H1 (cell line): ENCODE results near the gene PPP2R2D. TPM values are rescaled to one million over a fixed set of nuclear protein-coding genes. Genes with fewer than 3 reads are reported as not detected.

ENCODE experiments used
- CTCF ChIA-PET: fragments of 300-600 bp; sonication (Branson Sonifier 250); formaldehyde crosslinking; loops from one replicate; lab custom pipeline; 2021; ENCODE audit not compliant: partially characterized antibody; lab: Charles Lee
- POLR2A ChIA-PET: fragments of 300-600 bp; sonication (Branson Sonifier 250); formaldehyde crosslinking; loops from one replicate; lab custom pipeline; 2021; ENCODE audit warnings: inconsistent platforms; ENCODE audit not compliant: partially characterized antibody; lab: Charles Lee
- DNase-seq, 2 experiments: peaks; one replicate each; pipeline versions ENCODE4 v3.0.0 to v3.0.0-alpha.2; 2010 to 2022; ENCODE audit warnings: low spot score in 2 of 2, low read depth in 1 of 2, mixed read lengths in 1 of 2
- FAIRE-seq: peaks from 2 replicates; lab custom pipeline; 2011; peaks lifted over from hg19 to GRCh38; lab: Jason Lieb, UNC
- H2AFZ ChIP-seq: 2 replicates; pipeline ENCODE4 v1.8.1; 2012; ENCODE audit warnings: low read length, inconsistent platforms
- H2AK5ac ChIP-seq: 2 replicates; pipeline ENCODE4 v1.6.1; 2013; ENCODE audit warnings: low read depth, low read length
- H2BK120ac ChIP-seq: replicated peaks from 2 replicates; pipeline ENCODE3; 2013; ENCODE audit warnings: low read depth, low read length, inconsistent platforms
- H2BK12ac ChIP-seq: 2 replicates; pipeline ENCODE4 v1.6.1; 2013; ENCODE audit warnings: low read depth, low read length
- H2BK15ac ChIP-seq: 2 replicates; pipeline ENCODE4 v1.6.1; 2013; ENCODE audit warnings: low read length
- H2BK20ac ChIP-seq: 2 replicates; pipeline ENCODE4 v1.6.1; 2013; ENCODE audit warnings: low read length
- H2BK5ac ChIP-seq: 2 replicates; pipeline ENCODE4 v1.6.1; 2013; ENCODE audit warnings: low read depth, low read length
- H3K14ac ChIP-seq: 2 replicates; pipeline ENCODE4 v1.6.1; 2013; ENCODE audit warnings: inconsistent platforms; ENCODE audit not compliant: insufficient read length
- H3K18ac ChIP-seq: 2 replicates; pipeline ENCODE4 v1.6.1; 2013; ENCODE audit warnings: low read length; ENCODE audit errors: extremely low read depth
- H3K23ac ChIP-seq: 2 replicates; pipeline ENCODE4 v1.6.1; 2013; ENCODE audit warnings: inconsistent platforms; ENCODE audit not compliant: insufficient read length
- H3K23me2 ChIP-seq: 2 replicates; pipeline ENCODE4 v1.6.1; 2013; ENCODE audit warnings: low read depth, low read length
- H3K27ac ChIP-seq: 2 replicates; pipeline ENCODE4 v1.6.1; 2011; ENCODE audit warnings: low read depth, low read length, inconsistent platforms
- H3K27me3 ChIP-seq, 4 experiments: replicated peaks in 1 of 4; 1 replicate in 1 of 4; 2 replicates in 3 of 4; pipeline versions ENCODE4 v1.6.1 to v1.8.1; 2011 to 2013; ENCODE audit warnings: low read length in 3 of 4, mild to moderate bottlenecking in 3 of 4, inconsistent platforms in 2 of 4, mixed read lengths in 2 of 4, moderate library complexity in 1 of 4; ENCODE audit not compliant: control insufficient read depth in 3 of 4, insufficient read depth in 3 of 4; ENCODE audit errors: extremely low read depth in 1 of 4
- H3K36me3 ChIP-seq, 4 experiments: 2 replicates each; pipeline versions ENCODE4 v1.6.1 to v1.8.1; 2011 to 2013; ENCODE audit warnings: mild to moderate bottlenecking in 4 of 4, low read length in 3 of 4, moderate library complexity in 2 of 4, control low read depth in 1 of 4, inconsistent platforms in 1 of 4; ENCODE audit not compliant: insufficient read depth in 4 of 4, control insufficient read depth in 2 of 4
- H3K4ac ChIP-seq: replicated peaks from 2 replicates; pipeline ENCODE3; 2013; ENCODE audit warnings: low read length, low read depth, mixed read lengths, inconsistent platforms; ENCODE audit not compliant: insufficient read length
- H3K4me1 ChIP-seq, 4 experiments: replicated peaks in 1 of 4; 1 replicate in 1 of 4; 2 replicates in 3 of 4; pipeline versions ENCODE4 v1.6.1 to v1.8.1; 2011 to 2013; ENCODE audit warnings: low read length in 3 of 4, inconsistent platforms in 2 of 4, mixed read lengths in 1 of 4; ENCODE audit not compliant: insufficient read depth in 4 of 4, control insufficient read depth in 3 of 4
- H3K4me2 ChIP-seq, 2 experiments: 2 replicates each; pipeline versions ENCODE4 v1.6.1 to v1.8.1; 2011 to 2013; ENCODE audit warnings: low read depth in 2 of 2, low read length in 2 of 2, control low read depth in 1 of 2, inconsistent platforms in 1 of 2, mild to moderate bottlenecking in 1 of 2; ENCODE audit not compliant: insufficient read depth in 1 of 2
- H3K4me3 ChIP-seq, 4 experiments: fragments of 200-600, 300-600 bp in 1 of 4; sonication (generic), shearing (Covaris generic), sonication (Bioruptor Twin) in 1 of 4; 2 replicates each; pipeline versions ENCODE4 v1.5.1 to v1.8.1; 2011 to 2016; ENCODE audit warnings: low read length in 4 of 4, low read depth in 3 of 4, control low read depth in 2 of 4, inconsistent platforms in 2 of 4, mild to moderate bottlenecking in 2 of 4, mixed read lengths in 1 of 4, moderate library complexity in 1 of 4; ENCODE audit not compliant: insufficient read depth in 2 of 4; ENCODE audit errors: extremely low read depth in 1 of 4
- H3K56ac ChIP-seq: replicated peaks from 2 replicates; pipeline ENCODE3; 2013; ENCODE audit warnings: low read depth, mild to moderate bottlenecking, mixed read lengths, low read length, inconsistent platforms; ENCODE audit not compliant: insufficient read length
- H3K79me1 ChIP-seq: 2 replicates; pipeline ENCODE4 v1.6.1; 2013; ENCODE audit warnings: low read depth, low read length, control low read depth
- H3K79me2 ChIP-seq, 2 experiments: 2 replicates each; pipeline versions ENCODE4 v1.6.1 to v1.8.1; 2012 to 2013; ENCODE audit warnings: low read length in 2 of 2, mild to moderate bottlenecking in 2 of 2, inconsistent platforms in 1 of 2; ENCODE audit not compliant: insufficient read depth in 2 of 2, control insufficient read depth in 1 of 2
- H3K9ac ChIP-seq, 4 experiments: replicated peaks in 1 of 4; 1 replicate in 1 of 4; 2 replicates in 3 of 4; pipeline versions ENCODE4 v1.6.1 to v1.8.1; 2011 to 2013; ENCODE audit warnings: low read depth in 3 of 4, low read length in 3 of 4, control low read depth in 2 of 4, mild to moderate bottlenecking in 2 of 4, moderate library complexity in 2 of 4, inconsistent platforms in 1 of 4; ENCODE audit errors: extremely low read depth in 1 of 4
- H3K9me3 ChIP-seq, 2 experiments: 2 replicates each; pipeline versions ENCODE4 v1.6.1 to v1.8.1; 2012 to 2013; ENCODE audit warnings: mild to moderate bottlenecking in 2 of 2, moderate library complexity in 2 of 2, control low read depth in 1 of 2, inconsistent platforms in 1 of 2, low read depth in 1 of 2, low read length in 1 of 2, mixed read lengths in 1 of 2; ENCODE audit not compliant: insufficient read depth in 2 of 2
- H4K20me1 ChIP-seq, 2 experiments: replicated peaks in 1 of 2; 2 replicates each; pipeline versions ENCODE3 to v1.8.1; 2011 to 2013; ENCODE audit warnings: inconsistent platforms in 2 of 2, low read length in 2 of 2, mild to moderate bottlenecking in 1 of 2; ENCODE audit not compliant: insufficient read depth in 2 of 2, control insufficient read depth in 1 of 2
- H4K5ac ChIP-seq: 2 replicates; pipeline ENCODE4 v1.6.1; 2013; ENCODE audit warnings: low read length, low read depth, mixed read lengths, inconsistent platforms; ENCODE audit not compliant: insufficient read length
- H4K8ac ChIP-seq: 2 replicates; pipeline ENCODE4 v1.8.0; 2013; ENCODE audit warnings: mild to moderate bottlenecking, moderate library complexity, low read length, inconsistent platforms; ENCODE audit not compliant: insufficient read depth; ENCODE audit errors: extremely low read depth
- H4K91ac ChIP-seq: replicated peaks from 2 replicates; pipeline ENCODE3; 2013; ENCODE audit warnings: low read length, mixed read lengths, inconsistent platforms; ENCODE audit not compliant: insufficient read length
- ATF3 ChIP-seq: IDR thresholded peaks from 2 replicates; pipeline ENCODE4 v1.6.1; 2011; ENCODE audit warnings: low read depth, mild to moderate bottlenecking, low read length; ENCODE audit not compliant: insufficient read depth
- CBX5 ChIP-seq: fragments of 300-800, 300-1000 bp; sonication (generic); IDR thresholded peaks from 2 replicates; pipeline ENCODE4 v1.7.1; 2016; ENCODE audit warnings: antibody characterized with exemption, low read length, low read depth
- CBX8 ChIP-seq: fragments of 300-800, 300-1000 bp; sonication (generic); IDR thresholded peaks from 2 replicates; pipeline ENCODE4 v1.7.1; 2016; ENCODE audit warnings: low read depth, low read length, borderline replicate concordance
- EP300 ChIP-seq, 2 experiments: IDR thresholded peaks; 1 replicate in 1 of 2; 2 replicates in 1 of 2; pipeline ENCODE4 v1.6.1; 2011 to 2012; ENCODE audit warnings: low read depth in 2 of 2, low read length in 2 of 2, mild to moderate bottlenecking in 2 of 2, borderline replicate concordance in 1 of 2, inconsistent platforms in 1 of 2, moderate library complexity in 1 of 2
- EZH2 ChIP-seq: fragments of 200-600 bp; sonication (generic); IDR thresholded peaks from 2 replicates; pipeline ENCODE4 v1.7.1; 2012; ENCODE audit warnings: low read depth, mild to moderate bottlenecking, moderate library complexity, low read length, inconsistent platforms; ENCODE audit not compliant: severe bottlenecking
- HDAC2 ChIP-seq, 2 experiments: fragments of 300-600 bp in 1 of 2; sonication (generic) in 1 of 2; IDR thresholded peaks; 2 replicates each; pipeline ENCODE4 v1.6.1; 2011 to 2012; ENCODE audit warnings: low read depth in 2 of 2, low read length in 2 of 2, mild to moderate bottlenecking in 2 of 2, moderate library complexity in 2 of 2, borderline replicate concordance in 1 of 2, inconsistent platforms in 1 of 2
- HDAC6 ChIP-seq: IDR thresholded peaks from one replicate; pipeline ENCODE4 v1.7.1; 2012; ENCODE audit warnings: low read depth, mild to moderate bottlenecking, inconsistent platforms, low read length, moderate library complexity
- JUND ChIP-seq: IDR thresholded peaks from 2 replicates; pipeline ENCODE4 v1.6.1; 2011; ENCODE audit warnings: mild to moderate bottlenecking, improper control_type of control experiment, low read length
- SAP30 ChIP-seq: fragments of 300-600 bp; sonication (generic); IDR thresholded peaks from 2 replicates; pipeline ENCODE4 v1.7.1; 2012; ENCODE audit warnings: low read length, moderate library complexity, mild to moderate bottlenecking, inconsistent platforms; ENCODE audit not compliant: insufficient read depth, insufficient replicate concordance
- WGBS, 2 experiments: shearing (Covaris generic) in 1 of 2; methylation state at CpG; one replicate each; pipeline versions ENCODE4 v1.1.6 to v1.1.7; 2013 to 2015; ENCODE audit warnings: low lambda C conversion rate in 2 of 2, mixed read lengths in 2 of 2, inconsistent platforms in 1 of 2, low coverage in 1 of 2, missing lambda C conversion rate in 1 of 2; ENCODE audit not compliant: insufficient replicate concordance in 2 of 2, insufficient coverage in 1 of 2, insufficient read length in 1 of 2; ENCODE audit errors: extremely low coverage in 1 of 2, missing lambda C conversion rate in 1 of 2; 5-methylcytosine and 5-hydroxymethylcytosine counted together
- polyA plus RNA-seq, 7 experiments: library from polyadenylated mRNA; depleted of rRNA in 3 of 7; stranded (reverse) in 5 of 7; unstranded in 2 of 7; fragments of >200 nt in 5 of 7; fragments of 200-250 nt in 2 of 7; gene quantifications; 1 replicate in 5 of 7; 2 replicates in 1 of 7; 4 replicates in 1 of 7; pipeline versions ENCODE4 v1.2.1 to v1.2.3, GENCODE V29; 2011 to 2013; ENCODE audit warnings: missing spikeins in 2 of 7, mixed read lengths in 2 of 7
- total RNA-seq: library from RNA; stranded (reverse); fragmentation: NEBNext Ultra II Directional; extraction: Animal tissue kit (Norgen Biotek cat#: 25700); gene quantifications from 2 replicates; pipeline ENCODE4 v1.2.1, GENCODE V29; 2021

The PPP2R2D gene
- total and polyA plus RNA-seq, 2 of the 8 experiments (the other 6 are each of a cell fraction or from before 2014, with no cell fraction given): 25.4 to 32.8 TPM

- no peak overlapping the region for H3K4me3 ChIP-seq
- no peak overlapping the region for H2BK120ac ChIP-seq
- 88% methylated on average over 15 of the region's 15 CpGs; no CpG with 5 or more reads in 1 of the 2 experiments for WGBS, 2 experiments
- H2BK20ac ChIP-seq: no peak overlapping the region
- peaks cover 3% of the 10 kb centered on the region; the same call in 1 of the 2 replicates for H3K79me1 ChIP-seq
- H4K5ac ChIP-seq: no peak overlapping the region
- no peak overlapping the region for H2BK15ac ChIP-seq
- no peak overlapping the region for H2AFZ ChIP-seq
- TF ChIP-seq ATF3: no peak
- no peak for TF ChIP-seq HDAC6
- TF ChIP-seq HDAC2 (IDR thresholded peaks at IDR 0.05; ENCODE audit: borderline replicate concordance in 1 of 2, low read depth in 2 of 2, low read length in 2 of 2): no peak
- TF ChIP-seq SAP30: no peak
- TF ChIP-seq EZH2: no peak
- no peak for TF ChIP-seq EP300 (IDR thresholded peaks at IDR 0.05; ENCODE audit: borderline replicate concordance in 1 of 2, low read depth in 2 of 2, low read length in 2 of 2)
- no peak for TF ChIP-seq CBX5
- no peak for TF ChIP-seq CBX8
- no peak for TF ChIP-seq JUND
- no peak overlapping the region for H2BK12ac ChIP-seq
- no peak overlapping the region for H3K23ac ChIP-seq
- DNase-seq: no peak
- no peak overlapping the region for H3K56ac ChIP-seq
- peaks cover 0 to 10% of the 10 kb centered on the region in 2 experiments for H4K20me1 ChIP-seq
- peak overlapping the region; percentile 56; the same call in 1 of the 2 replicates for H2AK5ac ChIP-seq
- no peak overlapping the region for H3K14ac ChIP-seq
- H3K9me3 ChIP-seq: peaks cover 14 to 17% of the 10 kb centered on the region in 2 experiments
- H3K9ac ChIP-seq: peak overlapping the region in 1 of 4 experiments; percentile 34; a peak in 1 of 7 replicates
- FAIRE-seq: no peak
- no peak overlapping the region for H3K4me2 ChIP-seq
- CTCF ChIA-PET: interaction anchor here (1.0 kb wide), 1 partner anchor 33 kb away, joined by 3 read pairs; no protein-coding TSS in a partner anchor
- 0 out of 7 replicates have a peak, but pooled peaks cover 0 to 2% (median 0%) of the 10 kb centered on the region in 4 experiments for H3K27me3 ChIP-seq
- no peak overlapping the region for H3K18ac ChIP-seq
- H4K8ac ChIP-seq: no peak overlapping the region
- H3K4me1 ChIP-seq: no peaks in the 10 kb centered on the region
- H4K91ac ChIP-seq: peak overlapping the region; percentile 42
- H3K27ac ChIP-seq: no peak overlapping the region
- POLR2A ChIA-PET: no interaction called here
- no peaks in the 10 kb centered on the region for H3K36me3 ChIP-seq
- peaks cover 12% of the 10 kb centered on the region; the same call in 1 of the 2 replicates for H3K23me2 ChIP-seq
- H3K79me2 ChIP-seq: no peaks in the 10 kb centered on the region
- no peak overlapping the region for H2BK5ac ChIP-seq
- no peak overlapping the region for H3K4ac ChIP-seq
Observed at GRCh38 chr10:131881104-131881880, 19.5 kb upstream of the PPP2R2D start.
